ENCODE results near the gene IL20RA.
"Not testable (repeated sequence)": the region's sequence is repeated elsewhere in the genome, so short reads cannot be mapped to it uniquely, and the experiment has no call there.

IL20RA gene, protein sequence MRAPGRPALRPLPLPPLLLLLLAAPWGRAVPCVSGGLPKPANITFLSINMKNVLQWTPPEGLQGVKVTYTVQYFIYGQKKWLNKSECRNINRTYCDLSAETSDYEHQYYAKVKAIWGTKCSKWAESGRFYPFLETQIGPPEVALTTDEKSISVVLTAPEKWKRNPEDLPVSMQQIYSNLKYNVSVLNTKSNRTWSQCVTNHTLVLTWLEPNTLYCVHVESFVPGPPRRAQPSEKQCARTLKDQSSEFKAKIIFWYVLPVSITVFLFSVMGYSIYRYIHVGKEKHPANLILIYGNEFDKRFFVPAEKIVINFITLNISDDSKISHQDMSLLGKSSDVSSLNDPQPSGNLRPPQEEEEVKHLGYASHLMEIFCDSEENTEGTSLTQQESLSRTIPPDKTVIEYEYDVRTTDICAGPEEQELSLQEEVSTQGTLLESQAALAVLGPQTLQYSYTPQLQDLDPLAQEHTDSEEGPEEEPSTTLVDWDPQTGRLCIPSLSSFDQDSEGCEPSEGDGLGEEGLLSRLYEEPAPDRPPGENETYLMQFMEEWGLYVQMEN

DNA sequence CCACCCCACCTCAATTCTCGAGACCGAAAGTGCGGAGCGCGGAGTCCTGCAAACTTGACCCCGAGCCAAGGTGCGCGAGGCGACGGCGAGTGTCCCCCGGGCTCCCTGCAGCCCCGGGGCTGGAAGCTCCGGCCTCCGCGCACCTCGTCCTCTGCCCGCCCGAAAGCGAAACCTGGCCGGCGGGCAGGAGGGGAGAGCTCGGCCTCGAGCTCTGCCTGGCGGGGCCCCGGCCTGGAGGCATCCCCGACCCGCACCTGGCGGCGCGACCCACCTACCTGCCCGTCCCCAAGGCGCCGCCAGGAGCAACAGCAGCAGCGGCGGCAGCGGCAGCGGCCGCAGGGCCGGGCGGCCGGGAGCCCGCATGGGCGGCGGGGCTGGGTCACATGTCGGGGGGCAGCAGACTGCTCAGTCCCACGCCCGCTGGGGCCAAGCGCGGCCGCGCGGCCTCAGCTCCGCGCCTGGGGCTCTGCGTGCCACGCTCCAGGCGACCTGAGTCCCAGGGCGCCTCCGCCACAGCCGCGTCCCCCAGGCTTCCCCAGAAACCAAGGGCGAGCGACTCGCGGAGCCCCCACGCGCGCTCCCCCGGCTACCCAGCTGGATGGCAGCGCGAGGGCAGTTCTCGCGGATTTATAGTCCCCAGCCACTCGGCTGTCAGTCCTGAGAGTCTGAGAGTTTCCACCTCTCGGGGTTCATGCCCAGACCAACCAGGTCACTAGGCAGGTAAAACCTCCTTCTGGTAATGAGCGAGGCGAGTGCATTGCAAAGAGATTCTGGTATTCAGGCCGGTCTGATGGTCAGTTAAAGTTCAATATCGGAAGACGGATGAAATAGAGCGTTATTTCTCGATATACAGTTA lies at the start of gene IL20RA:
TSS of gene IL20RA (minus strand) at position 600 of the 856 bp plus-strand sequence. CDS start at position 363, 237 bp downstream.
- DNase-seq: no peak

- DNase-seq: no peak
These were observed 48.7 kb upstream of the IL20RA start for GRCh38 chr6:137093183-137094069.

DNA sequence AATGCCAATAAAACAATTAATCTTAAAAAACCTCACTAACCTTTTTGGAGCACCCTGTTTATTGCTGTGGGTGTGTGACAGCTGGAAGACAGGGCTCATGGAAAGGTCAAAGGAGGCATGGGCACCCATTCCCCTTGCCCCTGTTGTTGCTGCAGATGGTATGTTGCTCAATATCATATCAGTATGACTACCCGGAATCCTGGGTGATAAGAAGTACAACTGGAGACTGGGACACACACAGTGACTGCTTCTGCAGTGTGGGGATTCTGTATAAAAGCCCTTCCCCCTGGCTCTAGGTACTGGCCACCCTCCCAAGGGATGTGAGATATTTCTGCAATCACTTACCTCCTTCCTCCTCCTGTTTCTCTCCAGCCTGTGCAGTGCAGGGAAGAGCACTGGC lies 47.3 kb upstream of the IL20RA start:
- no peak for DNase-seq

DNA sequence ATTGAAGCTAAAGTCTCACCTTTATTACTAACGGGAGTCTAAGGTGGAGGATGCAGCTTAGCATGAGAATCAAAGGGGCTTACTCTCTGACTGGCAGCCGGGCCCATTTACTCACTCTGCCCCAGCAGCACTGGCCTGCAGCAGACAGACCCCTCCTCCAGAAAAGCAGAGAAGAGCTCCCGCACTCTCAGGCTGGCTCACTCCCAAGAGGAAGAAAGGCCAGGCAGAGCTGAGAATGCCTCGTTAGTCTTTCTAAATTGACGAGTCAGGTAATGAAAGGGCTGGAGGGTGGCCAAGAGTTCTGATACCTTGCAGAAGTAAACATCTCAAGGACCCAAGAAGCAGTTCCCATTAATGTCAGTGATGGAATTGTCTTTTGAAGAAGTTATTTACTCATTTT lies 44.5 kb upstream of the IL20RA start:
- no peak for DNase-seq

DNA sequence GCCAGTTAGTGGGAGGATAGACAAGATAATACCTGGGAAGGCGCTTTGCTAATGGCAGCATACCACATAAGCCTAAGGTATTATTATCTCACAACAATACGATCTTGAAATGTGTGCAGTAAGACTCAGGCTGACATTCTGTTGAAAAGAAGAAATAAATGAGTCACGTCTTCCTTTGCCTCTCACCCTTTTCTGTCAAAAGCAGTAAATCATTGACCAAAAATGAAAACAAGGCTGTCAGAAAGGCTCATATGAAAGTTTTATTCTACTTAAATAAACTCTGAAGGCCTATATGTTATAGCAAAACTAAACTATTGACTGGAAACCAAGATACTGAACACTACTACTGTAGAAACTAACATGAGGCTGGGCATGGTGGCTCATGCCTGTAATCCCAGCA lies 43.1 kb upstream of the IL20RA start:
- DNase-seq: no peak

DNA sequence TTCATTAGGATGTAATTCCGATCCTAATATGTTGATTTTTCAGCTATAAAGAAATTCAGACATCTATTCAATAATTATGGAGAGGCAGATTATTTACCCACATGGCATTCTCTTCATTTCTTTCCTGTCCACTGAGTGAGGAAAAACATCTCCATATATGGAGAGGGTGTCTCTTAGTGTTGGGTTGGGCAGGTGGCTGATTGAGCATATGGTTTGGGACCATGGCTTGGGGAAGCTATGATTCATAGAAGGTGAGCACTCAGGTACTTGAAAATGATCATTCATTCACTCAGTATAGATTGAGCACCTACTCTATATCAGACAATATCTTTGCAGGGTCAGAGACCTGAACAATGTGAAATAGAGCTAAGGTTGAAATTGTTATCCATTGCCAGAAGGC lies 41.3 kb upstream of the IL20RA start:
- no peak for DNase-seq

GRCh38 chr6:137084865-137085617 lies 40.3 kb upstream of the IL20RA start:
- no peak for DNase-seq

DNA sequence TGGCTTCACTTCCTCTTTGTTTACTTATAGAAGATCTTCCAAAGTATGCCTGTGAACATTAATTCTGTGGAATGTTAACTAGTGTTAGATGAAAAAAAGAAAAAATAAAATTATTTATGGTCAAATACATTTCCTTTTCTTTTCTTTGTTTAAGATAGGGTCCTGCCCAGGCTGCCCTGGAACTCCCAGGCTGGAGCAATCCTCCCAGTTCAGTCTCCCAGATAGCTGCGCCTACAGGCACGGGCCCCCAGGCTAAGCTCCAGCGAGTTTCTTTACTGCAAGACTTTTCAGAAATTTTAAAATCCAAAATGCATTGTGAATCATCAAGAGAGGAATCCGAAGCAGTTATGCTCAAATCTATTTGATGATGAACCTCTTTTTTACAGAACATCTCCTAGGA lies 39.3 kb upstream of the IL20RA start:
- DNase-seq: no peak

- DNase-seq: no peak
These were observed 37.2 kb upstream of the IL20RA start for GRCh38 chr6:137081997-137082396.

DNA sequence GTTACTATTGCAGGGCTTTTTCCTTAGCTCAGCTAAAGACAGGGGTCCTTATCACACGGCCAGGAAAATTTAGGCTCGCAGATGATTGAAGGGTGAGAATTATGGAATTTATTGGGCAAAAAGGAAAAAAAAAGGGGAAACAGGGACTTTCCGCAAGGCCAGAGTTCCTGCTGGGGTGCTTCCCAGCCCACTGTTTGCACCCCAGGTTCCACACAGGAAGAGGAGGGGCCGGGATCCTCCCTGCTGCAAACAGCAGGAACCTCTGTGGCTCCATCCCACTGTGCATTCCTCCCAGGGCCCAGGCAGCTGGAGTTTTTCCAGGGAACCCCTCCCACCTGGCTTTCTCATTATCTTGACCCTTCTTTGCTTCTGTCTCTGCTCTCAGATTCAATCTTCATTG lies 35.9 kb upstream of the IL20RA start:
- DNase-seq: no peak

DNA sequence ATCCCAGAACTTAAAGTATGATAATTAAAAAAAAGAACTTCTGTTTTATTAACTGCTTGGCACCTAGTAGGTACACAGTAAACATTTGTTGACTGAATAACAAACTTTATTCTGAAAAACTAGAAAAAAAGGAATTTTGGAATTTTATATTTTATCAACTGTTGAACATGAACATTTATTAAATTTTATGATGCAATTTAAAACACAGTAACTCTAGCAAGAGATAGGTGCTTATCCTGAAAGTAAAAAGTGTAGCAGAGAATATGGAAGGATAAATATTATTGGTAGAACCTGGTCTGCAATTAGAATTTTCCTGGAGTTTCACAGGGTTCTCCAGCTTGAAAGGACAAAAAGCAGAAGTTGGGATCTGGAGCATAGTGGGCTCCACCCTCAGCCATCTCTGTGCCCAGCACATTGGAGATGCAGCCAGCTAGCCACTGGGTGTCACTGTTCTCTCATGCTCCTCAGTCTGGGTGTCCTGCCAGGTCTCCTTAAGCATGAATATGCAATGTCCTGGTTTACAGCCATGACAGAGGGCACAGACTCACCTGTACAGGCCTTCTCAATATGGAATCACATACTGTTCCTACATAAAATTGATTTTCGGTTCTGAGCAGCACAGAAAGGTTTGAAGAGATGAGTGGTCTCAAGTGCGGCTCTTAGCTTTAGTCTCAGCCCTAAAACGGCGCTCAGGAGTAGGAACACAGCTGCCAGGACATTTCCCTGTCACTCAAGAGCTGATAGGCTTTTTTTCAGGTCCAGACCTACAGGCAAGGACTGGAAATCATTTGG lies 31.7 kb upstream of the IL20RA start:
- DNase-seq: peak; percentile 60 to 73

GRCh38 chr6:137075790-137076189 lies 31.0 kb upstream of the IL20RA start:
- not testable (repeated sequence) for DNase-seq

GRCh38 chr6:137070303-137070702 lies 25.5 kb upstream of the IL20RA start:
- no peak for DNase-seq

- DNase-seq: no peak
These were observed 22.6 kb upstream of the IL20RA start for GRCh38 chr6:137067399-137067798.

GRCh38 chr6:137058037-137058436 lies 13.3 kb upstream of the IL20RA start:
- no peak for DNase-seq

- no peak for DNase-seq
These were observed 11.5 kb upstream of the IL20RA start for GRCh38 chr6:137056121-137056880.

DNA sequence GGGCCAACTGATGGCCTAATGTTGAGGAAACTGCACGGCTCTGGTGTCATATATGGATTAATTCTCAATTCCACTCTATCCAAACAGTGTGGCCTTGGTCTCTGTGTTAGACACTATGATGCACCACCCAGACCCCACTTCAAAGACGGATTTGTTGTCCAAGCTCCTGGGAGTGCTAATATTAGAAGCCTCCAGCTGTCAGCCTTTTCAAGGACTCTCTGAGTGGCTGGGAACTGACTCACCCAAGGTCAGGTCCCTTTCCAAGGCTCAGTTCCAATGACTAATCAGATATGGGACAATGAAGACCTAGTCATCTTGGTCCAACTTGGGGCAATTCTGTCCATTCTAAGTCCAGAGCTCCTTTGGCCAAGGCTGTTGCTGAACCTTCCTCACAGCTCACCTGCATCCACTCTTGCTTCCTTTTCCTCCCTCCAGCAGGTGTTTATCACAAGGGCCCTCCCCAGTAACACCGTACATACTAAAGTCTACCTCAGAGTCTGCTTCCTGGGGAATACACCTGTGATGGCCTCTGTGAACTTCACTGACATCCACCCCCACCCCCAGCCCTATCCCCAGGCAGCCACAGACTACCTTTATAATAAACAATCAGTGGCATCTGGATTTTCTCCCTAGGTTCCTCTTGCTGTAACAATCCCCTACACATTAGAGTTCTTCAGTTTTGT lies 7.2 kb upstream of the IL20RA start:
- DNase-seq: no peak

GRCh38 chr6:137049095-137049494 lies 4.3 kb upstream of the IL20RA start:
- DNase-seq: no peak

GRCh38 chr6:137046871-137047412 lies 2.2 kb upstream of the IL20RA start:
- DNase-seq: no peak
